ENCODE data around the gene SHISA6.

GRCh38 chr17:11557727-11558452 is 316.9 kb downstream of the SHISA6 start:
- TF ChIP-seq CTCF (IDR thresholded peaks at IDR 0.05): no peak
- no peak for TF ChIP-seq EZH2 (IDR thresholded peaks at IDR 0.05; ENCODE audit: borderline replicate concordance, insufficient read depth, low read depth, low read length, poor library complexity, severe bottlenecking)

Measured in B cell (primary cell).